BJ (cell line): ENCODE results near the gene DICER1. TPM values are rescaled to one million over a fixed set of nuclear protein-coding genes. Genes with fewer than 3 reads are reported as not detected.

Experiments
- CTCF ChIA-PET: fragments of 350-600 bp; formaldehyde crosslinking; extraction: SDS; loops from one replicate; lab custom pipeline; 2021; ENCODE audit warnings: antibody characterized with exemption, inconsistent platforms; lab: Yijun Ruan, JAX
- POLR2A ChIA-PET: fragments of 300-600 bp; sonication (Branson Sonifier 250); formaldehyde crosslinking; extraction: SDS; loops from one replicate; lab custom pipeline; 2021; ENCODE audit warnings: antibody characterized with exemption; lab: Charles Lee
- DNase-seq: peaks from one replicate; pipeline ENCODE4 v3.0.0-alpha.2; 2011; ENCODE audit warnings: low read depth
- H3K27me3 ChIP-seq: 2 replicates; pipeline ENCODE4 v1.6.0; 2011; ENCODE audit warnings: low read length; ENCODE audit not compliant: control insufficient read depth, insufficient read depth
- H3K36me3 ChIP-seq: 2 replicates; pipeline ENCODE4 v1.5.1; 2011; ENCODE audit warnings: low read length; ENCODE audit not compliant: control insufficient read depth, insufficient read depth
- H3K4me3 ChIP-seq: 2 replicates; pipeline ENCODE4 v1.5.1; 2011; ENCODE audit warnings: low read depth, mild to moderate bottlenecking, control low read depth, low read length
- CTCF ChIP-seq: IDR thresholded peaks from 2 replicates; pipeline ENCODE4 v1.5.1; 2011; ENCODE audit warnings: low read depth, mild to moderate bottlenecking, control low read depth, inconsistent platforms, low read length, moderate library complexity; ENCODE audit not compliant: insufficient read depth
- polyA plus RNA-seq: library from polyadenylated mRNA; depleted of rRNA; stranded (reverse); fragments of >200 nt; gene quantifications from 2 replicates; pipeline ENCODE4 v1.2.3, GENCODE V29; 2011

The DICER1 gene
- polyA plus RNA-seq, 1 experiment: 15.7 TPM

DNA sequence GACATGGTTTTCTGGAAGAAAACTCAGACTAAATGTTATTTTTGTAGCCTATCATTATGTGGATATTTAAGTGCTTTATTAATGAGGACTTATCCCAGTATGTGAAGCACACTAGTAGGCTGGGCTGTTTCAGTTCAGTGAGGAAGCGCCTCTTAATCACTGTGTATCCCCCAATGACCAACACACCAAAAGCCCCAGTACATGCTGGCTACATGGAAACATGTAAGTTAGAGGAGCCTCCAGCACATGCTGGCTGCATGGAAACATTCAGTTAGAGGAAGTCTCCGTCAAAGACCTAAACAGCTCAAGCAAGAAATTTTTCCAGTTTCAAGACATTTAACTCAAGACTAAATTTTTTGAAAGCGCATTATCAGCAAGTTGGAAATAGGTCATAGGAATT lies 26.8 kb downstream of the DICER1 start:
- TF ChIP-seq CTCF: no peak
- CTCF ChIA-PET: no interaction called here
- no peak for DNase-seq

GRCh38 chr14:95128140-95128539 lies 29.2 kb downstream of the DICER1 start:
- no peak for DNase-seq
- H3K36me3 ChIP-seq: peaks cover 4% of the 10 kb centered on the region; the same call in 1 of the 2 replicates
- ChIA-PET POLR2A (no interaction called here), CTCF (no interaction called here)
- no peak overlapping the region for H3K4me3 ChIP-seq
- TF ChIP-seq CTCF: no peak
- no peaks in the 10 kb centered on the region for H3K27me3 ChIP-seq

More for the DNA sequence above, 26.8 kb downstream of the DICER1 start:
- Histone ChIP-seq H3K36me3 (peaks cover 1% of the 10 kb centered on the region; the same call in 1 of the 2 replicates), H3K27me3 (no peaks in the 10 kb centered on the region), H3K4me3 (no peak overlapping the region)
- POLR2A ChIA-PET: no interaction called here

- TF ChIP-seq CTCF: no peak
Measured at GRCh38 chr14:95127531-95127911, 29.8 kb downstream of the DICER1 start.

GRCh38 chr14:95126906-95127530 lies 30.3 kb downstream of the DICER1 start:
- no peak overlapping the region for H3K4me3 ChIP-seq
- peaks cover 4% of the 10 kb centered on the region; the same call in 1 of the 2 replicates for H3K36me3 ChIP-seq
- DNase-seq: no peak
- no peaks in the 10 kb centered on the region for H3K27me3 ChIP-seq
- CTCF ChIA-PET: no interaction called here
- POLR2A ChIA-PET: no interaction called here
- TF ChIP-seq CTCF: no peak

More at GRCh38 chr14:95127531-95127911, 29.8 kb downstream of the DICER1 start:
- no peak for DNase-seq
- Histone ChIP-seq H3K27me3 (no peaks in the 10 kb centered on the region), H3K4me3 (no peak overlapping the region), H3K36me3 (peaks cover 4% of the 10 kb centered on the region; the same call in 1 of the 2 replicates)
- POLR2A ChIA-PET: no interaction called here
- CTCF ChIA-PET: no interaction called here

DNA sequence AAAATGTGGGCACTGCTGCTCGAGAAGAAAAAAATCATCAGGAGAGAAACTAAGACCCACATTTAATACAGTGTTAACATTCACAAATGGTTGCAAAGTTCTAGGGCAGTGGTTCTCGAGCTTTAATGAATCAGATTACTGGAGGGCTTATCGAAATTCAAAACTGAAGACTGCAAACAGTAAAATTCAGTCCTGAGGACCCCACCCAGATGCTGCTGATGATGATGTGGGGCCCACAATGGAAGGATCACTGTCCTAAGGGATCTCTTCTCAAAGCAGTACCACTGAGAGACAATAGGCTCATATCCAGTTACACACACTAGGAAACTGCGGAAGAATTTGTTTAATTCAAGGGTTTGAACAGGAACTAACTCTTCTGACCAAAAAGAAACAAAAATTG lies 31.4 kb downstream of the DICER1 start:
- ChIA-PET CTCF (no interaction called here), POLR2A (no interaction called here)
- Histone ChIP-seq H3K36me3 (peaks cover 4% of the 10 kb centered on the region; the same call in 1 of the 2 replicates), H3K4me3 (no peak overlapping the region), H3K27me3 (no peaks in the 10 kb centered on the region)
- no peak for DNase-seq
- TF ChIP-seq CTCF: no peak
